ENCODE results near the gene WFIKKN2.
"Not testable (repeated sequence)": the region's sequence is repeated elsewhere in the genome, so short reads cannot be mapped to it uniquely, and the experiment has no call there.

Gene WFIKKN2

DNA sequence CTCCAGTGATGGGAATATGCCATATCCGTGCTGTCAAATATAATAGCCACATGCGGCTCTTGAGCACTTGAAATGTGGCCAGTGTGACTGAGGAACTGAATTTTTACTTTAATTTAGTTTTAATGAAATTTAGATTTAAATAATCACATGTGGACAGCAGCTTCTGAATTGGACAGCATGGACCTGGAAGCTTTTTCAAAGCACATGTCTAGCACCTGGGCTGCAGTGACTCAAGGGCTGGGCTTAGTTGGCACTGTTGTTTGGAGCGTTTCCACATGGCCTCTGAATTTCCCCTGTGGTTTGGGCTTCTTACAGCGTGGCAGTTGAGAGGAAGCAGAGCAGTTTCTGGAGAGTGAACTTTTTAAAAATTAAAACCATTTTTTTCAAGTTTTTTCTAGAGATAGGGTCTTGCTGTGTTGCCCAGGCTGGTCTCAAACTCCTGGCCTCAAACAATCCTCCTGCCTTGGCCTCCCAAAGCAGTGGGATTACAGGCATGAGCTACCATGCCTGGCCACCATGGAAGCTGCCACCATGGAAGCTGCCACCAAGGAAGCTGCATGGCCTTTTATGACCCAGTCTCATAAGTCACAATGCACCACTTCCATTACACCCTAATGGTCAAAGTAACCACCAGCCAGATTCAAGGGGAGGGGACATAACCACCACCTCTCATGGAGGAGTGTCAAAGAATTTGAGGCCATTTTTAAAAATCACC, 37.5 kb downstream of the WFIKKN2 start:
- Mint-ChIP-seq H3K27ac (no peak overlapping the region), H3K4me1 (peaks cover 18% of the 10 kb centered on the region), H3K36me3 (ENCODE audit: low read depth) (no peaks in the 10 kb centered on the region), H3K9me3 (no peaks in the 10 kb centered on the region), H3K27me3 (ENCODE audit: low read depth) (no peaks in the 10 kb centered on the region), H3K4me3 (no peak overlapping the region)
- TF ChIP-seq, protein P1, sequence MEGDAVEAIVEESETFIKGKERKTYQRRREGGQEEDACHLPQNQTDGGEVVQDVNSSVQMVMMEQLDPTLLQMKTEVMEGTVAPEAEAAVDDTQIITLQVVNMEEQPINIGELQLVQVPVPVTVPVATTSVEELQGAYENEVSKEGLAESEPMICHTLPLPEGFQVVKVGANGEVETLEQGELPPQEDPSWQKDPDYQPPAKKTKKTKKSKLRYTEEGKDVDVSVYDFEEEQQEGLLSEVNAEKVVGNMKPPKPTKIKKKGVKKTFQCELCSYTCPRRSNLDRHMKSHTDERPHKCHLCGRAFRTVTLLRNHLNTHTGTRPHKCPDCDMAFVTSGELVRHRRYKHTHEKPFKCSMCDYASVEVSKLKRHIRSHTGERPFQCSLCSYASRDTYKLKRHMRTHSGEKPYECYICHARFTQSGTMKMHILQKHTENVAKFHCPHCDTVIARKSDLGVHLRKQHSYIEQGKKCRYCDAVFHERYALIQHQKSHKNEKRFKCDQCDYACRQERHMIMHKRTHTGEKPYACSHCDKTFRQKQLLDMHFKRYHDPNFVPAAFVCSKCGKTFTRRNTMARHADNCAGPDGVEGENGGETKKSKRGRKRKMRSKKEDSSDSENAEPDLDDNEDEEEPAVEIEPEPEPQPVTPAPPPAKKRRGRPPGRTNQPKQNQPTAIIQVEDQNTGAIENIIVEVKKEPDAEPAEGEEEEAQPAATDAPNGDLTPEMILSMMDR (IDR thresholded peaks at IDR 0.05; ENCODE audit: unreplicated experiment in 3 of 3), result no peak

- H3K9me3 Mint-ChIP-seq, result peaks cover 3% of the 10 kb centered on the region
- TF ChIP-seq, protein P1 (IDR thresholded peaks at IDR 0.05; ENCODE audit: unreplicated experiment in 3 of 3), result no peak
- no peaks in the 10 kb centered on the region for H3K36me3 Mint-ChIP-seq (ENCODE audit: low read depth)
- H3K4me3 Mint-ChIP-seq, result no peak overlapping the region
- H3K27me3 Mint-ChIP-seq (ENCODE audit: low read depth), result no peaks in the 10 kb centered on the region
- no peak overlapping the region for H3K27ac Mint-ChIP-seq
- H3K4me1 Mint-ChIP-seq, result peaks cover 7% of the 10 kb centered on the region
Observed at GRCh38 chr17:50875074-50875473, 39.7 kb downstream of the WFIKKN2 start.

GRCh38 chr17:50877042-50877441, 41.7 kb downstream of the WFIKKN2 start:
- H3K9me3 Mint-ChIP-seq, H3K4me3 Mint-ChIP-seq: not testable (repeated sequence)

DNA sequence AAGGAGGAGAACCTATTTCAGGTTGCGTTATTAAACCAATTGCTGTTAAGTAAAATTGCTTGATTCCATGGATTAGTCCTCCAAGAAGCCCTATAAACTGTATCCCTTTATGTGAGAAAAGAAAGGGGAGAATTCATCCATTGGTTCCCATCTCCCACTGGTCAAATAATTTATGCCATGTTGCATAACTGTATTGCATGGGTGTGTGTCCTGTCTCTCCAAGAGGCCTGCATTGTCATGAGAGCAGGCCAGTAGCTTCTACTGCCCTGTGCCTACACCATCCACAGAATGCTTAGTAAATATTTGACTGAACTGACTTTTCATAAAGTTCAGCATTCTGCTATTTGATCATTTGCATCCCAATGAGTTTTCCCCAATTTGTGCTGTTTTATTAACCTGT, 42.5 kb downstream of the WFIKKN2 start:
- TF ChIP-seq, protein P1 (IDR thresholded peaks at IDR 0.05; ENCODE audit: unreplicated experiment in 3 of 3), result no peak
- no peak overlapping the region for H3K27ac Mint-ChIP-seq

More at GRCh38 chr17:50877042-50877441, 41.7 kb downstream of the WFIKKN2 start:
- not testable (repeated sequence) for H3K36me3 Mint-ChIP-seq (ENCODE audit: low read depth); H3K4me1 Mint-ChIP-seq; H3K27ac Mint-ChIP-seq; H3K27me3 Mint-ChIP-seq (ENCODE audit: low read depth)

GRCh38 chr17:50879086-50879485, 43.7 kb downstream of the WFIKKN2 start:
- H3K27ac Mint-ChIP-seq, result no peak overlapping the region
- no peaks in the 10 kb centered on the region for H3K4me1 Mint-ChIP-seq
- no peaks in the 10 kb centered on the region for H3K36me3 Mint-ChIP-seq (ENCODE audit: low read depth)
- no peaks in the 10 kb centered on the region for H3K27me3 Mint-ChIP-seq (ENCODE audit: low read depth)
- H3K9me3 Mint-ChIP-seq, result peaks cover 3% of the 10 kb centered on the region
- TF ChIP-seq, protein P1 (IDR thresholded peaks at IDR 0.05; ENCODE audit: unreplicated experiment in 3 of 3), result no peak
- no peak overlapping the region for H3K4me3 Mint-ChIP-seq

More for the DNA sequence above, 42.5 kb downstream of the WFIKKN2 start:
- H3K36me3 Mint-ChIP-seq (ENCODE audit: low read depth), result no peaks in the 10 kb centered on the region
- H3K4me3 Mint-ChIP-seq, result no peak overlapping the region
- H3K27me3 Mint-ChIP-seq (ENCODE audit: low read depth), result no peaks in the 10 kb centered on the region
- no peaks in the 10 kb centered on the region for H3K4me1 Mint-ChIP-seq
- H3K9me3 Mint-ChIP-seq, result peaks cover 3% of the 10 kb centered on the region

- Mint-ChIP-seq H3K27ac (no peak overlapping the region), H3K9me3 (peaks cover 3% of the 10 kb centered on the region), H3K27me3 (ENCODE audit: low read depth) (no peaks in the 10 kb centered on the region), H3K4me3 (no peak overlapping the region), H3K36me3 (ENCODE audit: low read depth) (no peaks in the 10 kb centered on the region), H3K4me1 (no peaks in the 10 kb centered on the region)
- TF ChIP-seq, protein P1 (IDR thresholded peaks at IDR 0.05; ENCODE audit: unreplicated experiment in 3 of 3), result no peak
Observed at GRCh38 chr17:50881182-50881581, 45.8 kb downstream of the WFIKKN2 start.

Measured in nephron (organoid).